CD14-positive monocyte (primary cell): Measurements from ENCODE around the gene KCNE3. TPM values are rescaled to one million over a fixed set of nuclear protein-coding genes. Genes with fewer than 3 reads are reported as not detected.

Source experiments
- DNase-seq, 3 donors: peaks; one replicate each; pipeline ENCODE4 v3.0.0-alpha.2; 2011 to 2022
- H2AFZ ChIP-seq: 2 replicates; pipeline ENCODE4 v1.6.0; 2012; ENCODE audit warnings: mild to moderate bottlenecking, low read depth, low read length, inconsistent platforms; ENCODE audit not compliant: insufficient read depth, poor library complexity, severe bottlenecking
- H3K27ac ChIP-seq, 2 donors: 1 replicate in 1 of 2; 2 replicates in 1 of 2; pipeline ENCODE4 v1.5.1; 2012 to 2013; ENCODE audit warnings: low read length in 2 of 2, control low read depth in 1 of 2, inconsistent platforms in 1 of 2, low read depth in 1 of 2, mild to moderate bottlenecking in 1 of 2
- H3K27me3 ChIP-seq, 2 donors: one replicate each; pipeline versions ENCODE4 v1.6.0 to v1.6.1; 2011 to 2013; ENCODE audit warnings: low read length in 2 of 2; ENCODE audit not compliant: control insufficient read depth in 2 of 2, insufficient read depth in 2 of 2
- H3K36me3 ChIP-seq, 2 donors: replicated peaks in 1 of 2; 1 replicate in 1 of 2; 2 replicates in 1 of 2; pipeline versions ENCODE4 v1.5.1 to v1.6.1; 2012 to 2013; ENCODE audit warnings: low read length in 2 of 2, control low read depth in 1 of 2, inconsistent platforms in 1 of 2, mild to moderate bottlenecking in 1 of 2; ENCODE audit not compliant: insufficient read depth in 2 of 2, control insufficient read depth in 1 of 2
- H3K4me1 ChIP-seq, 2 donors: 1 replicate in 1 of 2; 2 replicates in 1 of 2; pipeline versions ENCODE4 v1.5.1 to v1.6.1; 2012 to 2013; ENCODE audit warnings: low read length in 2 of 2, control low read depth in 1 of 2, inconsistent platforms in 1 of 2, mild to moderate bottlenecking in 1 of 2, moderate library complexity in 1 of 2; ENCODE audit not compliant: insufficient read depth in 2 of 2, control insufficient read depth in 1 of 2
- H3K4me2 ChIP-seq: replicated peaks from 2 replicates; pipeline ENCODE3; 2012; ENCODE audit warnings: low read length, moderate library complexity, mild to moderate bottlenecking; ENCODE audit not compliant: poor library complexity, severe bottlenecking; ENCODE audit errors: extremely low read depth
- H3K4me3 ChIP-seq, 3 experiments: fragments of 200-600 bp in 1 of 3; sonication (generic) in 1 of 3; replicated peaks in 1 of 3; 1 replicate in 2 of 3; 2 replicates in 1 of 3; pipeline ENCODE4 v1.5.1; 2011 to 2013; ENCODE audit warnings: low read length in 3 of 3, mild to moderate bottlenecking in 3 of 3, control low read depth in 2 of 3, low read depth in 2 of 3, inconsistent platforms in 1 of 3, moderate library complexity in 1 of 3
- H3K79me2 ChIP-seq: 2 replicates; pipeline ENCODE4 v1.6.0; 2012; ENCODE audit warnings: mild to moderate bottlenecking, control low read depth, inconsistent platforms, low read length, moderate library complexity; ENCODE audit not compliant: insufficient read depth
- H3K9ac ChIP-seq: 2 replicates; pipeline ENCODE4 v1.6.0; 2017; ENCODE audit warnings: low read length, mild to moderate bottlenecking; ENCODE audit not compliant: insufficient read depth, poor library complexity, severe bottlenecking
- H3K9me3 ChIP-seq, 2 donors: replicated peaks in 1 of 2; 1 replicate in 1 of 2; 2 replicates in 1 of 2; pipeline versions ENCODE4 v1.5.1 to v1.6.1; 2012 to 2013; ENCODE audit warnings: low read length in 2 of 2, control low read depth in 1 of 2; ENCODE audit not compliant: control insufficient read depth in 1 of 2, insufficient read depth in 1 of 2
- H4K20me1 ChIP-seq: 2 replicates; pipeline ENCODE4 v1.6.0; 2012; ENCODE audit warnings: mild to moderate bottlenecking, low read length, control low read depth, moderate library complexity; ENCODE audit not compliant: insufficient read depth
- H3K27ac Mint-ChIP-seq, 7 donors: one replicate each; pipeline ENCODE4 v1.8.0; 2020; ENCODE audit warnings: mild to moderate bottlenecking in 7 of 7, mixed read lengths in 7 of 7, moderate library complexity in 6 of 7, inconsistent platforms in 2 of 7
- H3K27me3 Mint-ChIP-seq, 3 donors: one replicate each; pipeline ENCODE4 v1.8.0; 2021 to 2022; ENCODE audit warnings: low read depth in 3 of 3, mild to moderate bottlenecking in 3 of 3, mixed read lengths in 3 of 3, moderate library complexity in 3 of 3, inconsistent platforms in 1 of 3
- H3K36me3 Mint-ChIP-seq, 2 donors: one replicate each; pipeline ENCODE4 v1.8.0; 2020; ENCODE audit warnings: mixed read lengths in 2 of 2, inconsistent platforms in 1 of 2, mild to moderate bottlenecking in 1 of 2
- H3K4me1 Mint-ChIP-seq: one replicate; pipeline ENCODE4 v1.8.0; 2020; ENCODE audit warnings: mild to moderate bottlenecking, mixed read lengths
- H3K4me3 Mint-ChIP-seq, 2 donors: one replicate each; pipeline ENCODE4 v1.8.0; 2020; ENCODE audit warnings: mild to moderate bottlenecking in 2 of 2, mixed read lengths in 2 of 2, moderate library complexity in 1 of 2
- H3K9me3 Mint-ChIP-seq, 7 donors: one replicate each; pipeline ENCODE4 v1.8.0; 2020 to 2022; ENCODE audit warnings: mixed read lengths in 7 of 7, mild to moderate bottlenecking in 6 of 7, moderate library complexity in 6 of 7, inconsistent platforms in 2 of 7
- CTCF ChIP-seq: fragments of 200-600 bp; IDR thresholded peaks from one replicate; pipeline ENCODE4 v1.8.0; 2022; ENCODE audit warnings: antibody characterized with exemption, mild to moderate bottlenecking
- WGBS: methylation state at CpG from one replicate; pipeline ENCODE4 v1.1.5; 2013; ENCODE audit warnings: missing lambda C conversion rate; ENCODE audit not compliant: insufficient coverage; 5-methylcytosine and 5-hydroxymethylcytosine counted together
- intact Hi-C, 2 donors: fragments of 100-400 bp; cut with micrococcal nuclease; formaldehyde crosslinking; loops; one replicate each; pipeline versions ENCODE4 v1.15.0 to v1.15.1; 2023
- polyA plus RNA-seq, 3 donors: library from polyadenylated mRNA; depleted of rRNA in 1 of 3; unstranded in 2 of 3; stranded (reverse) in 1 of 3; fragments of 300-500 nt in 2 of 3; fragments of >200 nt in 1 of 3; fragmentation: Illumina TruSeq in 2 of 3; gene quantifications; 1 replicate in 2 of 3; 2 replicates in 1 of 3; pipeline ENCODE4 v1.2.3, GENCODE V29; 2012 to 2021

The KCNE3 gene
- polyA plus RNA-seq, 3 donors, result 29.9 to 76.6 (median 41.0) TPM

- H3K36me3 ChIP-seq, result no peaks in the 10 kb centered on the region
- no CpG with 5 or more reads among the region's 1 CpG for WGBS
- no peak overlapping the region for H2AFZ ChIP-seq
These were observed 20.5 kb upstream of the KCNE3 start for GRCh38 chr11:74487875-74488274.

GRCh38 chr11:74485868-74486267 is 18.5 kb upstream of the KCNE3 start:
- no peak for TF ChIP-seq CTCF
- no peaks in the 10 kb centered on the region for H3K79me2 ChIP-seq
- H3K4me3 Mint-ChIP-seq, result no peak overlapping the region
- no peaks in the 10 kb centered on the region for H3K27me3 ChIP-seq
- H3K9me3 ChIP-seq, result no peaks in the 10 kb centered on the region
- no peaks in the 10 kb centered on the region for H3K4me1 ChIP-seq
- H3K9ac ChIP-seq, result no peak overlapping the region
- H3K4me1 Mint-ChIP-seq, result peaks cover 3% of the 10 kb centered on the region
- H2AFZ ChIP-seq, result no peak overlapping the region
- no peaks in the 10 kb centered on the region for H3K9me3 Mint-ChIP-seq
- peaks cover 0 to 1% (median 0%) of the 10 kb centered on the region in 3 donors for H3K27me3 Mint-ChIP-seq
- no peak for DNase-seq
- no peaks in the 10 kb centered on the region for H4K20me1 ChIP-seq
- WGBS, result no CpG with 5 or more reads among the region's 2 CpGs
- H3K36me3 Mint-ChIP-seq, result no peaks in the 10 kb centered on the region
- no peak overlapping the region for H3K4me2 ChIP-seq
- no peak overlapping the region for H3K27ac Mint-ChIP-seq
- H3K27ac ChIP-seq, result no peak overlapping the region
- intact Hi-C loops, result no loop called here
- no peaks in the 10 kb centered on the region for H3K36me3 ChIP-seq
- no peak overlapping the region for H3K4me3 ChIP-seq

More at GRCh38 chr11:74487875-74488274, 20.5 kb upstream of the KCNE3 start:
- H3K4me1 Mint-ChIP-seq, result peaks cover 13% of the 10 kb centered on the region
- H3K4me2 ChIP-seq, result no peak overlapping the region
- no peak overlapping the region for H3K9ac ChIP-seq
- intact Hi-C loops, result no loop called here
- no peaks in the 10 kb centered on the region for H3K36me3 Mint-ChIP-seq
- no peaks in the 10 kb centered on the region for H3K9me3 ChIP-seq
- no peaks in the 10 kb centered on the region for H3K27me3 ChIP-seq
- no peaks in the 10 kb centered on the region for H4K20me1 ChIP-seq
- H3K4me3 ChIP-seq, result no peak overlapping the region
- H3K27ac ChIP-seq, result no peak overlapping the region
- no peaks in the 10 kb centered on the region for H3K79me2 ChIP-seq
- H3K27ac Mint-ChIP-seq, result no peak overlapping the region
- H3K4me3 Mint-ChIP-seq, result no peak overlapping the region
- H3K9me3 Mint-ChIP-seq, result no peaks in the 10 kb centered on the region
- peaks cover 8 to 9% of the 10 kb centered on the region in 2 donors for H3K4me1 ChIP-seq
- H3K27me3 Mint-ChIP-seq, result peaks cover 0 to 1% (median 0%) of the 10 kb centered on the region in 3 donors
- DNase-seq, result no peak
- no peak for TF ChIP-seq CTCF
